ENCODE measurements around the gene IMP4.

IMP4 gene, protein sequence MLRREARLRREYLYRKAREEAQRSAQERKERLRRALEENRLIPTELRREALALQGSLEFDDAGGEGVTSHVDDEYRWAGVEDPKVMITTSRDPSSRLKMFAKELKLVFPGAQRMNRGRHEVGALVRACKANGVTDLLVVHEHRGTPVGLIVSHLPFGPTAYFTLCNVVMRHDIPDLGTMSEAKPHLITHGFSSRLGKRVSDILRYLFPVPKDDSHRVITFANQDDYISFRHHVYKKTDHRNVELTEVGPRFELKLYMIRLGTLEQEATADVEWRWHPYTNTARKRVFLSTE

DNA sequence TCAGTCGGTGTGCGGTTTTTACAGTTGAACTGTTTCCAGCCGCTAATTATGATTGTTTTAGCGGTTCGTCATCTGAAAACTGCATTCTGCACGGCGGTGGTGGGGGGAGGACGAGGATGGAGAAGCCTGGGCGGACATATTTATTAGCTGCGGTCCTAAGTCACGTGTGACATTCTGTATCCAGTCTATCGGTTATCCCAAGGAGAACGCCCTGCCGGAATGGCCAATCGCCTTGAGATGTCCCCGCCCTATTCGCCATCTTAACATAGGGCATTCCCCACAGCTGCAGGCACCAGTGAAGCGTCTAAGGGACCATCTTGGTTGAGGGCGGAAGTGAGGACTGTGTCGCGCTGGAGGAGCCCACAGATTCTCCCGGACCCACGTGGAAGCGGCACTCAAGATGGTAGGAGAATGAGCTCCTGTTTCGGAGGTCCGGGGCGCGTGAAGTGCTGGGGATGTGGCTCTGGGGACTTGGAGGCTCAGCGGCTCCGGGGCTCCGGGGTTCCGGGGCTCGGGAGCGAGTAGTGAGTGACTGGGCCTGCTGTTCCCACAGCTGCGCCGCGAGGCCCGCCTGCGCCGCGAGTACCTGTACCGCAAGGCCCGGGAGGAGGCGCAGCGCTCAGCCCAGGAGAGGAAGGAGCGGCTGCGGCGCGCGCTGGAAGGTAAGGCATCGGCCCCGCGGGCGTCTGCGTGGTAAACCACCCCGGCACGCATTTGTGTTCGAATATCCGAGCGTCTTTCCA, at the start of gene IMP4:
Gene IMP4 (plus strand): TSS at position 365 of the 743 bp plus-strand sequence. CDS start 36 bp downstream, at position 401.
- Histone ChIP-seq H3K9me2 (replicated peaks; ENCODE audit: control insufficient read depth, low read length) (no peaks in the 10 kb centered on the region), H3K79me2 (ENCODE audit: control insufficient read depth, low read length) (peaks cover 76% of the 10 kb centered on the region), H3K4me3 (ENCODE audit: low read length) (peak within 1 kb of the TSS; percentile 86), H3K27ac (ENCODE audit: low read depth, low read length) (peak within 1 kb of the TSS; percentile 99), H3K4me2 (ENCODE audit: low read length) (peak within 1 kb of the TSS; percentile 97), H4K20me1 (ENCODE audit: control insufficient read depth, insufficient read depth, low read depth, low read length) (no peaks in the 10 kb centered on the region), H3K27me3 (ENCODE audit: control insufficient read depth, low read length) (no peaks in the 10 kb centered on the region), H3K9me3 (ENCODE audit: control insufficient read depth, insufficient read depth, low read length) (no peaks in the 10 kb centered on the region), H3F3A (ENCODE audit: control insufficient read depth, insufficient read depth) (peaks cover 54% of the 10 kb centered on the region), H3K36me3 (ENCODE audit: control insufficient read depth, low read length) (peaks cover 90% of the 10 kb centered on the region), H3K4me1 (ENCODE audit: control insufficient read depth, low read length) (peaks cover 61% of the 10 kb centered on the region)
- TF ChIP-seq EZH2phosphoT487 (IDR thresholded peaks at IDR 0.05; ENCODE audit: borderline replicate concordance, low read length) = no peak
- TF ChIP-seq, protein P1, sequence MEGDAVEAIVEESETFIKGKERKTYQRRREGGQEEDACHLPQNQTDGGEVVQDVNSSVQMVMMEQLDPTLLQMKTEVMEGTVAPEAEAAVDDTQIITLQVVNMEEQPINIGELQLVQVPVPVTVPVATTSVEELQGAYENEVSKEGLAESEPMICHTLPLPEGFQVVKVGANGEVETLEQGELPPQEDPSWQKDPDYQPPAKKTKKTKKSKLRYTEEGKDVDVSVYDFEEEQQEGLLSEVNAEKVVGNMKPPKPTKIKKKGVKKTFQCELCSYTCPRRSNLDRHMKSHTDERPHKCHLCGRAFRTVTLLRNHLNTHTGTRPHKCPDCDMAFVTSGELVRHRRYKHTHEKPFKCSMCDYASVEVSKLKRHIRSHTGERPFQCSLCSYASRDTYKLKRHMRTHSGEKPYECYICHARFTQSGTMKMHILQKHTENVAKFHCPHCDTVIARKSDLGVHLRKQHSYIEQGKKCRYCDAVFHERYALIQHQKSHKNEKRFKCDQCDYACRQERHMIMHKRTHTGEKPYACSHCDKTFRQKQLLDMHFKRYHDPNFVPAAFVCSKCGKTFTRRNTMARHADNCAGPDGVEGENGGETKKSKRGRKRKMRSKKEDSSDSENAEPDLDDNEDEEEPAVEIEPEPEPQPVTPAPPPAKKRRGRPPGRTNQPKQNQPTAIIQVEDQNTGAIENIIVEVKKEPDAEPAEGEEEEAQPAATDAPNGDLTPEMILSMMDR (IDR thresholded peaks at IDR 0.05; ENCODE audit: low read depth, low read length, poor library complexity, severe bottlenecking) = peak; percentile 35

DNA sequence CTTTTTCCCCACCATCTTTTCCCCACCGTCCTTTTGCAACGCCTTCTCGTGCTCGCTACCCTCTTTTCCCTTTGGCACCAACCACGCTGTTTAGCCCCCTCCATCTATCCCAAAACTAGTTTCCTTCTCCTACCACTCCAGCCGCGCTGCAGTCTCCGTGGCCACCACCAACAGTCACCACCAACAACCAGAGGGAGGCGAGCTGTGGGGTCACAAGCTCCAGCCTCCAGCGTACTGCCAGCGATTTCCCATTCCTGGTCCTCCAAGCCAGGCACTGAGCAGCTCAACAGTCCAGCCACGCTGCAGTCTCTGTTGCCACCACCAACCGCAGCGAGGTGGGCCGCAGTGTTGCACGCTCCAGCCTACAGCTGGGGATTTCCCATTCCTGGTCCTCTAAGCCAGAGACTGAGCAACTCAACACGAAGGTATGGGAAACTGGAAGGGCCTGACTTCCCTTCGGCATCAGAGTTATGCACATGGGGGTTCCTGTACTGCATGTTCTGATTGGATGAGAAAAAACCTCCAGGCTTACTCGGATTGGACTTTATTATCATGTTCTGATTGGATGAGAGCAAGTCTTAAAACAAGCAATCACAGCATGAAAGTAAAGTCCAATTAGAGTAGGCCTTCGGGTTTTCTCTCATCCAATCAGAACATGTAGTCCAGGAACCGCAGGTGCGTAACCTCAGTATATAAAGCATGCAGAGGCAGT, 42.3 kb upstream of the IMP4 start:
- Histone ChIP-seq H3K4me1 (ENCODE audit: control insufficient read depth, low read length) (no peaks in the 10 kb centered on the region), H4K20me1 (ENCODE audit: control insufficient read depth, insufficient read depth, low read depth, low read length) (no peaks in the 10 kb centered on the region), H3K27ac (ENCODE audit: low read depth, low read length) (no peak overlapping the region), H3K79me2 (ENCODE audit: control insufficient read depth, low read length) (no peaks in the 10 kb centered on the region), H3K4me3 (ENCODE audit: low read length) (no peak overlapping the region), H3F3A (ENCODE audit: control insufficient read depth, insufficient read depth) (no peaks in the 10 kb centered on the region), H3K9me3 (ENCODE audit: control insufficient read depth, insufficient read depth, low read length) (no peaks in the 10 kb centered on the region), H3K9me2 (replicated peaks; ENCODE audit: control insufficient read depth, low read length) (no peaks in the 10 kb centered on the region), H3K36me3 (ENCODE audit: control insufficient read depth, low read length) (no peaks in the 10 kb centered on the region), H3K4me2 (ENCODE audit: low read length) (no peak overlapping the region), H3K27me3 (ENCODE audit: control insufficient read depth, low read length) (peaks cover 24% of the 10 kb centered on the region)
- TF ChIP-seq, protein P1 (IDR thresholded peaks at IDR 0.05; ENCODE audit: low read depth, low read length, poor library complexity, severe bottlenecking) = no peak
- TF ChIP-seq EZH2phosphoT487 (IDR thresholded peaks at IDR 0.05; ENCODE audit: borderline replicate concordance, low read length) = no peak

DNA sequence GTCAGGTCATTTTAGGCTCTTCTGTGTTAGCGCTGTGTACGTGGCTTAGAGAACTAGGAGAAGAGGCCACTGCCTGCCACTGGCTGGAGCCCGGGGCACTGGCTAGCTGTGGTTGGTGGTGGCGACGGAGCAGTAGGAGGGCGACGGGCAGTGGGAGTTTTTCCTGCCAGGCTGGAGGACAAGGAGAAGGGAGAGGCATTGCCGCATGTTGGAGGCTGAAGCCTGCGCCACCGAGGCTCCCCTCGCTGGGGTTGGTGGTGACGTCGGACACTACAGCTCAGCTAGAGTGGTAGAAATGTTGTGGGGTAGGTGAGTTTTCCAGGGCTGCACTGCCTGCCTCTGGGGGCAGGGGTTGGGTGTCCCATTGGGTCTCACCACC, 41.7 kb upstream of the IMP4 start:
- Histone ChIP-seq H4K20me1 (ENCODE audit: control insufficient read depth, insufficient read depth, low read depth, low read length) (no peaks in the 10 kb centered on the region), H3F3A (ENCODE audit: control insufficient read depth, insufficient read depth) (no peaks in the 10 kb centered on the region), H3K9me3 (ENCODE audit: control insufficient read depth, insufficient read depth, low read length) (no peaks in the 10 kb centered on the region), H3K9me2 (replicated peaks; ENCODE audit: control insufficient read depth, low read length) (no peaks in the 10 kb centered on the region), H3K36me3 (ENCODE audit: control insufficient read depth, low read length) (no peaks in the 10 kb centered on the region), H3K4me3 (ENCODE audit: low read length) (no peak overlapping the region), H3K4me1 (ENCODE audit: control insufficient read depth, low read length) (no peaks in the 10 kb centered on the region), H3K79me2 (ENCODE audit: control insufficient read depth, low read length) (no peaks in the 10 kb centered on the region), H3K27me3 (ENCODE audit: control insufficient read depth, low read length) (peaks cover 20% of the 10 kb centered on the region), H3K27ac (ENCODE audit: low read depth, low read length) (no peak overlapping the region), H3K4me2 (ENCODE audit: low read length) (no peak overlapping the region)
- no peak for TF ChIP-seq EZH2phosphoT487 (IDR thresholded peaks at IDR 0.05; ENCODE audit: borderline replicate concordance, low read length)
- TF ChIP-seq, protein P1 (IDR thresholded peaks at IDR 0.05; ENCODE audit: low read depth, low read length, poor library complexity, severe bottlenecking) = no peak
